HG03565 (cell line): ENCODE data around the gene PTPRJ.
A peak's percentile ranks its signal among the peaks of the same experiment; 100 is the strongest.

ENCODE experiments used
- ATAC-seq: cut with Tn5 transposase; IDR thresholded peaks from one replicate; pipeline ENCODE4 v1.9.1; 2021; ENCODE audit warnings: mild to moderate bottlenecking, moderate library complexity; ENCODE audit not compliant: unreplicated experiment

PTPRJ gene

DNA sequence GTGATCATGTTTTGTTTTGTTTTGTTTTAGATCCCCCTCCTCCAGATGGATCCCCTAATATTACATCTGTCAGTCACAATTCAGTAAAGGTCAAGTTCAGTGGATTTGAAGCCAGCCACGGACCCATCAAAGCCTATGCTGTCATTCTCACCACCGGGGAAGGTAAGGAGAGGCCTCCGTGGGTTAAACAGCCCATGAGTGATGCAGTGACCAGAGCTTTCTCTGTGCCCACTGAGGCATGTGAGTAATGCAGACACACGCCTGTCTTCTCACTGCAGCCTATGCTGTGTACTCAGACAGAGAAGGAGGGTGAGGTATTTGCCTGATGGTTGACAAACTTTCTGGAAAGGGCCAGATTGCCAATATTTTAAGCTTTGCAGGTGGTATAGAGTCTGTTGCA lies 162.5 kb downstream of the PTPRJ start:
- no peak for ATAC-seq

DNA sequence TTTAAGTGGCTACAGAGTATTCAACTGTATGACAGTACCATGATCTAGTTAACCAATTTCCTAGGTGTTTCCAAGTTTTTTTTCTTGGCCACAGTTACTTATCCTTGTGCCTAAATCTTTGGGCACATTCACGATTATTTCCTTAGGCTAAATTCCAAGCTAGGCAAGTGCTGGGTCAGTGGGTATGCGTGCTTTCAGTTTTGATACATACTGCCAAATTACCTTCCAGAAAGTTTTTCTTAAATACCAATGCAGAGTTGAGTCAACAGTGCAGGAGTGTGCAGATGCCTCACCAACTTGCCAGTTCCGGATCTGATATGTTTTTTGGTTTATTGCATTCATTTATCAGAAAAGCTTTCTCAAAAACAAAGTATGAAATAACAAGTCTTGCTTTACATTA lies 168.4 kb downstream of the PTPRJ start:
- ATAC-seq: no peak

DNA sequence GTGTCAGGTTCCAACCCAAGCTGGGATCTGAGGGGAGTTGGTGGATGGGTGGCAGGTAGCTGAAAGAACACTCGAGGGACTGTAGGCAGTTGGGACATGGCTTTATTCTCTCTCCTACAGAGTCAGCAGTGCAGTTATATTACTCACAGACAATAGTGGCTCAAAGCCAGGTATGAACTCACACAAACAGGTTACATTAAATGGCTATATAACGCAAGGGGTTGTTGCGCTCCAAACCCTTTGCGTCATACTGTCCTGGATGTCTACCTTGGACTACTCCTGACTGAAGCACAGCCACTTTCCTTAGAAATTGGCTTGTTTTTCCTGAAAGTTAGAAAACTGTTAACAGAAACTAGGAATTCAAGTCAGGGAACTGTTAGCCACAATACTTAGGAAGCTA lies 169.9 kb downstream of the PTPRJ start:
- ATAC-seq: no peak

DNA sequence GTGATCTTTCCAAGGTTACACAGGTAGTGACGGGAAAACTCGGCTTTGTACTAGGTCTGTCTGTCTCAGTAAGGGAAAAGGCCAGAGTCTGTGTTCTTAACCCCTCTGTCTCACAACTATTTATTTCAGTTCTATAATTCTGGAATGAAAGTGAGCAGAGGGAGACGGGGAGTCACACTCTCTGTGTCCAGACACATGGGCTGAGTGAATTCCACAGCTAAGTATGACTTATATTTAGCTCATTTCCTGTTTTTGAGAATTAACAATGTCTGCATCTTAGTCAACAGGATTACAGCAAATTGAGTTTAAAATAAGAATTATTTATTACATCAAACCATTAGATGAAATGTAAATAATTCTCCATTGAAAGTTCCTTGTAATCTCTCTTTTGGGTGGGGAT lies 173.8 kb downstream of the PTPRJ start:
- no peak for ATAC-seq

DNA sequence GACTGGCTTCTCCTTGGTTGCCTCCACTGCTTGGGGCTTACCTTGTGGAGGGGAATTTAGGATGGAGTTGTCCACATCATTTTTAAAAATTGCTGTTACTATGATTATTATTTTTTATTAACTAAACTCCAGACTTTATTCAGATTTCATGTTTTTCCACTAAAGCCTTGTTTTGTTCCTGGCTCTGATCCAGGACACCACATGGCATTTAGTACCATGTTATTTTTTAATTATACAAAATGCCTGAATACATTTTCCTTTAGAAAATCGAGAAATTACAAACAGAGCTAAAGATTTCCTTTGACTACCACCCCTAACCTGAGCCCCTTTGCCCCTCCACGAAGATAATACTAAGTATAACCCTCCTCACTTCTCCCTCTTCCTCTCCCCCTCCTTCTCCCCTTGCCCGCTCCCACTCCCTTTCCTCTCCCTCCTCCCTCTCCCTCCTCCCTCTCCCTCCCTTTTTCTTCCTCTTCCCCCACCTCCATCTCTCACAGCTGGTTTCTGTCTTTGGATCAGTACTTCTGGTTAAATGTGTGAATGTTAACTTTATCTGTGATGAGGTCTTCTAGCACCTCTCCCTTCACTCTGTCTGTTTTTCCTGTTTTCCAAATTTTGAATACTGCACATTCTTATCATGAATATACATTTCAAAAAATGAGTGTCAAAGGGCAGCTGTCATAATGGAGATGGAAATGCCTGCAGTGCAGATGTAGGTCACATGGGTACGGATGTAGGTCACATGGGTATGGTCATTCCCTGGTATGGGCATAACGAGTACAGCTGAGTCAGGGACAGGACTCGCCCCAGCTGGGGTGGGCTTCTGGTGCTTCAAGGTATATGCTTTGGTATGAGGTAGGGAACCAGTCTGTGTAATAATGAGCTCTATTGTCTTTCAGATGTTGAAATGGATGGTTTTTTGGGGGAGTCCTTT lies 181.9 kb downstream of the PTPRJ start:
- no peak for ATAC-seq

DNA sequence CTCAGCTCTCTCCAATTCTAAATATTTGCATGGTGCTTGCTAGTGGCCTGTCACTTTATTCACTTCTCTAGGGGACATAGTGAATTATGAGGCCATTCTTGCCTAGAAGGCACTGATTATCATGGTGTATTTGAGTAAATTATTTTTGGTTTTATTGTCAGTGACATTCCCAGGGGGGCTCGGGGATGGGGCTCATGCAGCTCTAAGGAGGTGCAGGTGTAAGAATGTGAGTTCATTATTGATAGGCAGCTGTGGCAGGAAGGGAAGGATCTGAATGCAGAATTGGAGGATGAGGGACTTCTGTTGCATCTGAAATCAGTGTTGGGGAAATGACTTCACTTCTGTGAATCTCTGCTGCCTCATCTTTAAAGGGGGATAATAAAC lies 182.5 kb downstream of the PTPRJ start:
- ATAC-seq: no peak

DNA sequence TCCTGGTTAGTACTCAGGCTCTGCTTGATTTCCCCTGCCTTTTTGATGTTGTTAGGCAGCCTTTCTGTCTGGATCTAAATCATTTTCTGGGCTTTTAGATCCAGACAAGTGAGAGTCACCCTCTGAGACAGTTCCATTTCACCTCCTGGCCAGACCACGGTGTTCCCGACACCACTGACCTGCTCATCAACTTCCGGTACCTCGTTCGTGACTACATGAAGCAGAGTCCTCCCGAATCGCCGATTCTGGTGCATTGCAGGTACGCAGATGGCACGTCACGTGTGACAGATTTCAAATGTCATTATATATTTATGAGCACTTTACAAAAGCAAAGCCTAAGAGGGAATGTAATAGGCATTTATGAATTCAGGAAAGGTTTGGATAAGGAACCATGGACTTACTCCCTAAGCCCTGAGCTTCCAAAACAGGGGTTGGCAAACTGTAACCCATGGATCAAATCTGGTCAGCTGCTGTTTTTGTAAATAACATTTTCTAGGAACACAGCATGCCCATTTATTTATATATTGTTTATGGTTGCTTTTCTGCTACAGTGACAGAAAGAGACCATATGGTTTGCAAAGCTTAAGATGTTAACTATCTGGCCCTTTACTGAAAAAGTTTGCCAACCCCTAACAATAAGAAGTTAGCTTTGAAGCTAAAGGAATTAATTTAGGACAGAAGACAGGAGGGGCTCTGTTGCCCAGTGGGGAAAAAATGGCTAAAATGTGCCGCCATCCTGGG lies 183.2 kb downstream of the PTPRJ start:
- ATAC-seq: no peak

DNA sequence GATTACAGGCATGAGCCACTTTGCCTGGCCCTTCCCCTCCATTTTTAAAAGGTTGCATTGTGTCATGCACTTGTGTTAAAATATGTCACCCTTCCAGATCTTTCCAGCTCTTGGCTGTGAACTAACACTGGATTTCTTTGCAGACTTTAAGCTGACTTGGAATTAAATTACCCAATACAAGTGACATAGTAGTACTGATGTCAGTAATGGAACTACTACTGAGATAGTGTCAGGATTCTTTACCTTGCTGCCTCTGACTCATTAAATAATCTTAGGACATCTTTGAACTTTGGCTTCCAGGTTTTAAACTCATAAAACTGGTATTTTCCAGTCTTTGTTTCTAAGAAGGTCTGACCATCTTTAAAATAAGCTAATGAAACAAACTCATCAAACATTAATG lies 184.5 kb downstream of the PTPRJ start:
- no peak for ATAC-seq

DNA sequence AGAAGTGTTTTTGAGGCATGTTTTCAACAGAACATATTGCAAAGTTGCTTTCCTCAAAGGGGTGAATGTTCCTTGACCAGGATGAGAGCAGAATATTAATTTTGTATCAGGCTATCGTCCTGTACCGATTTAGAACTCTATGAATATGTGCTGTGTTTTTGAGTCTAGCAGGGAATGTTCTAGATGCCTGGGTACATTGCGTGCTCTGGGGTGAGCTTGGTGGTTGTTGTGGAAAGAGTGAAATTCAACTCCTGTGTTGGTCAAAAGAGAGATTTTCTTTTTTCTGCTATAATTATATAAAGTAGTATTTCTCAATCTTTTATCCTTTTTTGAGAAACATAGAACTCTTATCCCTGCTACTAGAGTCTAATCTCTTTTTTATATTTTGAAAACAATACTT lies 185.1 kb downstream of the PTPRJ start:
- no peak for ATAC-seq

DNA sequence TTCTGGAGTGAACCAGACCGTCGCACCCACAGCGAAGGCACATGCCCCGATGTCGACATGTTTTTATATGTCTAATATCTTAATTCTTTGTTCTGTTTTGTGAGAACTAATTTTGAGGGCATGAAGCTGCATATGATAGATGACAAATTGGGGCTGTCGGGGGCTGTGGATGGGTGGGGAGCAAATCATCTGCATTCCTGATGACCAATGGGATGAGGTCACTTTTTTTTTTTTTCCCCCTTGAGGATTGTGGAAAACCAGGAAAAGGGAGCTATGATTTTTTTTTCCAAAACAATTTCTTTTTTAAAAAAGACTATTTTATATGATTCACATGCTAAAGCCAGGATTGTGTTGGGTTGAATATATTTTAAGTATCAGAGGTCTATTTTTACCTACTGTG lies 187.0 kb downstream of the PTPRJ start:
- no peak for ATAC-seq

DNA sequence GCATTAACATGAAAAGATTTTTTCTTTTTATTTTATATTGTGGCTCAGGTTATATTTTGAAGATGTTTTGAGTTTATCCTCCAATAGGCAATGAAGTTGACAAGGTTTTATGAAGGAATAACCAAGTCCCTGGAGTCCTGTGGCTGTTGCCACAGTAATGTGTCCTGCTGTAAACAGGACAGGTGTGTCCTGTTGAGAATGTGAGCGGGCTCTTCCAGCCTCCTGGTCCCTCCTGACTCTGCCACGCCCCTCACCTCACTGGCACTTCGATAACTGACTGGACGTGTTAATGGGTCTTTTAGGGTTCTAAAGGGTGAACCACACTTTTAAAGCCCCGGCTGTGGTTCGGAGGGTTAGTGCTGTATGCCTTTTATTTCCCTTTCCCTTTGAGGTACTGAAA lies 188.5 kb downstream of the PTPRJ start:
- no peak for ATAC-seq

DNA sequence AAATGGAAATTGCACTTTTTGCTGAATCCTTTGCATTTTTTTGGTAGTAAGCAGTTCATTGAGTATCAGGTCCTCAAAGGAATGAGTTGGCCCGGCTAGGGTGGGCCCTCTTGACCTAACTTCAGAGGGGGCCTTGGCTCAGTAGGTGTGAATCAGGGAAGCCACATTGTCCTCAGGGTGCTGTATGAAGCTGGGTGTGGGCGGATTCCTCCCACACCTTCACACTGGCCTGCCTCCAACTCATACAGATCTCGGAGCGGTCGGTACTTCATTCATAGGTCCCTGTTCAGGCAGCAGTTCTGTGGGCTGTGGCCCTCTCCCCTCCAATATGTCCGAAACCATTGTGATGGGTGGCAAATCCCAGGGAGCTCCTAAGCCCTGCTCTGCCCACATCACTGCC lies 188.9 kb downstream of the PTPRJ start:
- ATAC-seq: no peak

DNA sequence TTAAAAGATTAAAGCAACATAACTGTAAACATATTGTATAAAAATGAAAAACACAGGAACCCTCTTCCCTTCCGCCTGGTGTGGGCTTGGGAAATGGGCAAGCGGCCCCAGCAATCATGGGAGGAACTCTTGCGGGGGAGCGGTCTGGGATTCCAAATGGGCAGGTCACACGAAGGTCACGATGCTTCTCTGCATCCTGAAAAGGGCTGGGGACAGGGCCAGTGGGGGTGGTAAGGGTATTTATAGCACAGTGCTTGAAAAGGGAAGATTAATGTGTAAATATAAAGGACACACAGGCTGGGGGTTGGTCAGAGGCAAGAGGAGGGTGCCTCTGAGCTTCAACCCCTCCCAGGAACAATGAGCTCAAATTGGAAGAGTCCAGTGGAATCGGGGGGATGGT lies 189.4 kb downstream of the PTPRJ start:
- ATAC-seq: no peak

DNA sequence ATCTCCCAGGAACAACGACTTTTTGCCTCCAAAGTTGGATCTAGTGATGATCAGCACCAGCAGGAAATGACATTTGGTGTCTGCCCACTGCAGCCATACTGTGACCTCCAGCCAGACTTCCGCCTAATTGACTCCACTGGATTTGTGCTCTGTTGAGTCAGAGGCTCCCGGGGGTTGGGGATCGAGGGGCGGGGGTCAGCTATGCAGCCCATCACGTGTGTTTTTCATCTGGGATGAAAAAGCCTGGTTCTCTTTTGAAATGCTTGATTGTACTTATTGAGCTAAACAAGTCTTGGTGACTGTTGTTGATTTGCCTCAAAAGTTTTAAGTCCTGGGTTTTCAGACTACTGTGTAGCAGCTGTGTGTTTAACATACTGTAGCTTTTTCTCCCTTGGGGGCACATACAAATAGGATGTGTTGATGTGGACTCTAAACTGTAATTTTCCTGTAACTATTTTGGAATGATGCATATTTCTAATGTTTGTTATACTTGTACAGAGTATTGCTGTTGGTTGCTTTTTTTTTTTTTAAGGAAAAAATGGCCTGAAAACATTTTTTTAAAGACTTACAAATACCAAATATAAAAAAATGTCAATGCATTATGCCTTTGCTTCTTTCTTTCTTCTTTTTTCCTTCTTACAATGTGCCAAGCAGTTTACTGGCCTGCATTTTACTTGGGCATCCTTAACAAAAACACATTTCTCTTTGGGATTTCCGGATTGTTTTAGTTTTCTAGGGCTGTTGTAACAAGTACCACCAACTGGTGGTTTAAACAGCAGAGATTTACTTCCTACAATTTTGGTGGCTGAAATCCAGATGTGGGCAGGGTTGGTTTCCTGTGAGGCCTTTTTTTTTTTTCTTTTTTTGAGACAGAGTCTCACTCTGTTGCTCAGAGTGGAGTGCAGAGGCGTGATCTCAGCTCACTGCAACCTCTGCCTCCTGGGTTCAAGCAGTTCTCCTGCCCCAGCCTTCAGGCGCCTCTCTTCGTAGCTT lies 190.2 kb downstream of the PTPRJ start:
- no peak for ATAC-seq

DNA sequence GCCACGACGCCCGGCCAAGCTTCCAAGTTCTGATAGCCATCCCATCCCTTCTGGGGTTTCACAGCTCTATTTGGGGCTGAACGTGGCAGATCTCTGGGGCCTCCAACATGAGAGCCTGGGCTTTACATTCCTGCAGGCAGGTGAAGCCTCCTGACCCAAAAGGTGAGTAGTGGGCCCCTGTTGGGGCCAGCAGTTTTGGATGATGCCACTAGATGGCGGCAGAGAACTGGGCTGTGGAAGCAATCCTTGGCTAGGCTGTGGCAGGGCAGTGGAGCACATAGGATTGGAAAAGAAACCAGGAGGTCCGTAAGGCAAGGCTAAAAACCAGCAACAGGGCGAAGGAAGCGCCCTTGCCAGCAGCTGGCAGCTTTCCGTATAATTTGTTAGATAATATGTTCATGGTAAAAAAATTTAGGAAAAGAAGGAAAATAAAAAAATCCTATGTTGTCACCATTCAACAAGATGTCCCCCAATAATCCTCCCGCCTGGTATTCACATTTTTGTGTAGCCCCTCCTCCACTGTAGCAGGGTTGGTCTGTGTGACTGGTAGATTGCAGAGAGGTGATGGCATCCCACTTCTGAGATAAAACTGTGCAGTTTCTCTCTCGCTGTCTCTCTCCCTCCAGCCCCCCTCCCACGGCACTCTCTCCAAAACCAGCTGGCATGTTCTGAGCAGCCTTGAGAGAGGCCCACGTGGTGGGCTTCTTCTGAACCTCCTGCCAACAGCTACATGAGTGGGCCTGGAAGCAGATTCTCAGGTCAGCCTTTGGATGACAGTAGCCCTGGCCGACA lies 192.7 kb downstream of the PTPRJ start:
- peak; percentile 65 for ATAC-seq

DNA sequence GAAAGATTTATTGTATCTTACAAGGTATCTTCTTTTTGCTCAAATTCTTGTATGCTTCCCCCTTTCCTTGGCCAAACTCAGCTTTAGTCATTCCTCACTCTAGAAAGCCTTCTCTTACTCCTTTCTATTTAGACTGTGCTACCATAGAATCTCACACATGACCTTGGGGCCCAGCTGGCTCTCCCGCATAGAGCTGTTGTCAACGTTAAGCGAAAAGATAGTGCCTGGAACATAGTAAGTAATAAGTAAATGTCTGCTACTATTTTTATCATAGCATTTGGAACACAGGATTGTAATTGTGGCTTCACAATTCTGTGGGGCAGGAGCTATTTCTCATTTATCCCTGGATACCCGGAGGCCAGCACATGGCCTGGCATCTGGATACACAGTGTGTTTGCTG lies 197.3 kb downstream of the PTPRJ start:
- ATAC-seq: no peak

DNA sequence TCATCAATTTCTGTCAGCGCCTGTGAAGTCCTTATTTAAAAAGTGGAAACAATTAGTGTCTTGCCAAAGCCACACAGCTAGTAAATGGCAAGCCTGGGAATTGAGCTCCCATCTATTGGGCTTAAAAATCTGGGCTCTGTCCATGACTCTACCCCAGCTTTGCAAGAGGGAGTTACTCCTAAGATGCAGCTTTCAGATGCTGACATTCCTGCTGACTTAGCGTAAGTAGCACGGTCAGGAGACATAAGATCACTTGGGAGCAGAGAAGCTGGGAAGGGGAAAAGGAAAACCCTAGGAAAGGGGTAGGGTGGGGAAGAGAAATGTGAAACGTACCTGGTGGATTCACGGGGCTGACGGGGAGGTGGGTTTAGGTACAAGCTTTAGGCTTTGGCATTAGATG lies 200.3 kb downstream of the PTPRJ start:
- no peak for ATAC-seq

DNA sequence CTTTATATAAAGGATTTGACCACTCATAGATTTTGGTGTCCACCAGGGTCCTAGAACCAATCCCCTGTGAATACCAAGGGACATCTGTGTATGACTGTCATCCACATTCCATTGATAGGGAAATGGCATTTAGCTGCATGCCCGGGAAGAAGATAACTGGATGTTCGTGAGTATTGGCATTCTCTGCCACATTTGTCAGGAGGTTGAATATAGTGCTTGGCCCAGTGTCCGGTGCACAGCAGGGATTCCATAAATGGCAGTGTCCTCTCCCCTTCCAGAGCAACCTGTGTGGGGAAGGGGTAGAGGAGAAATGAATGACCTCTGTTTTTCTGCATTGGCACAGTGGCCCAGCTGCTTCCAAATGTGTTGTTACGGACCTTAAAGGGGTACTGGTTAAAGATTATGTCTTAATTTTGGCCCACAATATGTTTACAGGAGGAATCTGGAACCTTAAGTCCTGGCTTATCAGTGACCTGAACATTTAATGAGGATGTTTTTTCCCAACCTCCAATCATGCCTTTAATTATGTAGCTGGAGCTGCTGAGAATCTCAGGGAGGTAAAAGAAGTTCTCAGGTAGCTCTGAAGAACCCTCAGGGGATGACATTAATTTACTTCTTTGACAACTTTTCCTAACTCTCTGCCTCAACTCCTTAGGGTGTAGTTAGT lies 202.6 kb downstream of the PTPRJ start:
- ATAC-seq: no peak

DNA sequence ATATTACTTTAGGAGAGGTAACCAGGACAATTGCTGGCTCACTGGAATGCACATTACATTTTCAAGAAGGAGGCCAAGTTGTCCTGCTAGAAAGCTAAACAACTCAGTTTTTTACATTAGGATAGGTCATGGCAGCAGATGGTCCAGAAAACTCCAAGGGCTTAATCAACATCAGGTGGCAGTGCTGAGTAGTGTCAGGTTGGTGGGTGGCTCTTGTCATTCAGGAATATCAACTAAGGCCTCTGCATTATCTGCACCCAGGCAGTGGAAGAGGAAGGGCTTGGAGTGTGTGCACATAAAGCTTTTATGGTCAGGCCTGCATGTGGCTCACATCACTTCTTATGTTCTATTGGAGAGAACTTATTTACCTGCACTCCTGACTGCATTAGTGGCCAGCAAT lies 204.1 kb downstream of the PTPRJ start:
- no peak for ATAC-seq
